ENCODE data around the gene TMCO4.

Gene TMCO4

DNA sequence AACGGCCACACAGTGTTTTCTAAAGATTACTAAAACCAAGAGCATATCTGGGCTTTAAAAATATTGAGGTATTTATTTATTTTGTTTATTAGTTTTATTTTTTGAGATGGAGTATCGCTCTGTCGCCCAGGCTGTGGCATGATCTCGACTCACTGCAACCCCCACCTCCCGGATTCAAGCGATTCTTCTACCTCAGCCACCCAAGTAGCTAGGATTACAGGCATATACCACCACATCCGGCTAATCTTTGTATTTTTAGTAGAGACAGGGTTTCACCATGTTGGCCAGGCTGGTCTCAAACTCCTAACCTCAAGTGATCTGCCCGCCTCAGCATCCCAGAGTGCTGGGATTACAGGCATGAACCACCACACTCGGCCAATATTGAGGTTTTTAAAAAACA is 23.9 kb downstream of the TMCO4 start:
- no peak for DNase-seq (ENCODE audit: low read depth in 2 of 2)

DNA sequence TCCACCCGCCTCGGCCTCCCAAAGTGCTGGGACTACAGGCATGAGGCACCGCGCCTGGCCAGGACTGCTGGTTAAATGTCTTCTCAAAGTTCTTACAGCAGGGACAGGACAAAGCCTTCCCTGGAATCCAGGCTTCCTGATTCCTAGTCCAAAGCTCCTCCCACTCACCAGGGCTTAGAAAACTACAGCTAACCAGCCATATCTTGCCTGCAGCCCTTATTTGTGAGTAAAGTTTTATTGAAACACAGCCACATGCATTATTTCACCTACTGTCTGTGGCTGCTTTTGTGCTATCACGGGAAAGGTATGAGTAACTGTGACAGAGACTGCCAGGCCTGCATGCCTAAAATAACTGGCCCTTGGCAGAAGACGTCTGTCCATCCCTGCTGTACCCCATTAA is 24.4 kb downstream of the TMCO4 start:
- no peak for DNase-seq (ENCODE audit: low read depth in 2 of 2)

DNA sequence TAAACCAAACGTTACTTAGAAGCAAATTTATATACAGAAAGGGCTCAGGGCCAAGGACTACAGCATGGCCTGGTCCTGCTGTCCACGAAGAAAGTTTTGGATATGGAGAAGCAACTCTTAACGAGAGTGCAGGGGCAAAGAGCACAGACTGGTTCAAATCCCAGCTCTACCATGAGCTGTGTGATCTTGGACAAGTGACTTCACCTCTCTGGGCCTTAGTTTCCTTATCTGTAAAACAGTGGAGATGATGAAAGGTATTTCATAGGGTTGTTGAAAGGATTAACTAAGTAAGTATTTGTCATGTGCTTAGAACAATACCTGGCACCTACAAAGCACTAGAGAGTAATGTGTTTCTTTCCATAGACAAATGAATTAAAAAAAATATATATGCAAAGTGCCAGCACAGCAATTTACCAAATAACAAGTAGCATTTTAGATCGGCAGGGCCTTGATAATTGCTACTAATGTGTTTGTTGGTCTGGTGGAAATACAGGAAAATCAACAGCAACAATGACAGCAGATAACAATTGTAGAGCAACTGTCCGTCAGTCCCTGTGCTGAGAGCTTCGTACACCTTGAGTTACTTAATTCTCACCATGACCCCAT is 25.4 kb downstream of the TMCO4 start:
- no peak for DNase-seq (ENCODE audit: low read depth in 2 of 2)

DNA sequence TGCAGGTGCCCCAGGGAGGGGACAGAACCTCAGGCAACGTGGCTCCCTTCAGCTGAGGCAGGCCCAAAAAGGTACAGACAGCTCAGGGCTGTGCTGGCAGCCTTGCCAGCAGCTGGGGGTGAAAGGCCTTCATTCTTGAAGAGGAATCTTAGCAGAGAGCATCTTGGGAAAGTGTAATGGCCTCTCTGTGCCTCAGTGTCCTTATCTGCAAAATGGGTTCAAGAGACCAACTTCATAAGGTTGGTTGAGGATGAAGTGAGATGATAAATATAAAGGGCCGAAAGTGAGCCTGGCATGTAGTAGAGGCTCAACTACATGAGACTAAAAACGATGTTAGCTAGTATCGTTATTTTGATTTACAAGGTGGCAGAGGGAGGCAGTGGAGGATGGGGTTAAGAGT is 26.2 kb downstream of the TMCO4 start:
- no peak for DNase-seq (ENCODE audit: low read depth in 2 of 2)

DNA sequence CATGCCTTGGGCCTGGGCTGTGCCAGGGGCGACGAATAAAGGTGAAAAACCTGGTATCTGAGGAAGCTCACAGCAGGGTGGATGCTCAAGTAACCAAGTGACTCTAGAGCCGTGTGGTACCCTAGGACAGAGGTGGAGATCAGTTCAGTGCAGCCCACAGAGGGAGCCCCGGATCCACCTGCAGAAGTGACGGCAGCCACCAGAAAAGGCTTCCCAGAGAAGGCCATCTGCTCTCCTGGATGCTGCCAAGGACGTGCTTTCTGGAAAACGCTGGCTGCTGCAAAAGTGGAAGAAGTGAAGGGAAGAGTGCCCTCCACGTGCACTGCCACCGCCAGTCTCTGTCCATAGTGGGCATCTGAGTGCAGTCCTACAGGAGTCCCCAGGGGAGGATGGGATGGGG is 27.7 kb downstream of the TMCO4 start:
- no peak for DNase-seq (ENCODE audit: low read depth in 2 of 2)

DNA sequence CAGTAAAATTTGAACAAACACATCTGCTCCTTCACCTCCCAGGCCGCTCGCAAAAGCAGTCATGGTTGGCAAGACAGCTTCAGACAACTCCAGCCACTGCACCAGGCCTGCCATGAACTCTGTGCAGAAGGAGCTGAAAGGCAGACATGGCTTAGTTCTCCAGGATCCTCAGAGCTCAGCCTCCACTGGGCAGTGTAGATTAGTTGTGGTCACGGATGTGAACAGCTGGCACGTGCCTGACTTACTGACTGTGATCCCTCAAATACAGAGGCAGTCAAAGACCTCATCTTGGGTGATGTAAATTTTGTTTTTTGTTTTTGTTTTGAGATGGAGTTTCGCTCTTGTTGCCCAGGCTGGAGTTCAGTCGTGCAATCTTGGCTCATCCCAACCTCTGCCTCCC is 28.4 kb downstream of the TMCO4 start:
- DNase-seq (ENCODE audit: low read depth in 2 of 2): no peak

DNA sequence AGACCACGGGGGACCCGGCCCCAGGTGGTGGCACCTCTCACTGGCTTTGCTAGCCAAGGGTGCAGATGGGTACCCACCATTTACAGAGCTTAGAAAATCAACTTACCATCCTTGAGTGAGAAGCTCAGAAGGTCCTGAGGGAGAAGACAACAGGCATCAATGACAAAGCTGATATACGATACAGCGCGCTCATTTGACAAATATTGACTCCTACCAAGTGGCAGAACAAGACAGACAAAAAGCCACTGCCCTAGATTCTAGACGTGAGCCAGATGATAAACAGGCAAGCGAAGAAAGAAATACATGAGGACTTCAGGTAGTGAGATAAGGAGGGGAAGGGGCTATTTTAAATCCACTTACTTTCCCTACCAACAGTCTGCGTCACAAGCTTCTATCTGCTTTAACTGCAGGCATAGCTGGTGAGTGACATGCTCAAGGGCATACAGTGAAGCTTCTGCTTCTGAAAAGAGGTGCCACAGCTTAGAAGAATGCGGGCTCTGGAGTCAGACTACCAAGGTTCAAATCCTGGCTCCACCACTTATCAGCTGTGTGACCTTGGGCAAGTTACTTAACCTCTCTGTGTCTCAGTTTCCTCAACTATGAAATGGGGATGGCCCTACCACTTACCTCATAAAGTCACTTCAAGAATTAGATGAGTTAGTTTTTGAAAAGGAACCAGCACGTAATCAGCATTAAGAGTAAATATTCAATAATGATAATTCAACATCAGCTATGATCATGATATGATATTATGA is 29.1 kb downstream of the TMCO4 start:
- DNase-seq (ENCODE audit: low read depth in 2 of 2): no peak

DNA sequence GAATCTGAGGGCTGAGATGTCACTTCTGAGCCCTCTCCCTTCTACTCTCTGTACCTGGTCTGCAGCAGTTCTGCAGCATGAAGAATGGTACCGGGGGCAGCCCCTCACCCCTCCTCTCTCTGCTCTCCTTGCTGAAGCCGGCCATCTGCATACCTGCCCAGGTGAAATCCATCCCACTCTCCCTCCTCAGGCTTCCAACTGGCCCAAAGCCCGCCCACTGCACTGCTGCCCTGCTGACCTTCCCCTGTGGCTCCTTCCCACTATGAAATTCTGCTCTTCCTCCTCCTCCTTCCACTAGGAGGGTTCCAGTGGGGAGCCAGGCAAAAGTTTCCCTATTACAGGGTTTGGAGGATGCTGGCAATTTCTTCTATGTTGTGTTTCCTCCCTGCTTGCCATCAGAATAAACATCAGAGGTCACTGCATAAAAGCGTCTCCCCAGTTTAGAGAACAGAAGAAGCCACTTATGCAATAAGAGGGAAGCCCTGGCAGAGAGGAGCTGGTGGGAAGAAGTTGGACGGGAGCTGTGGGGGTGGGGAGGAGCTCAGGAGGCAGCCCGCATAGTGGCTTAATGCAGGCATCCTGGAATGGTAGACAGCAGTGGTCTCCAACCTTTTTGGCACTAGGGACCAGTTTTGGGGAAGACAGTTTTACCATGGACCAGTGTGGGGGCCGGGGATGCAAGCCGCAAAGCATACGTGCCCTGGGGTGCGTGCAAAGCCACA is 30.3 kb downstream of the TMCO4 start:
- no peak for DNase-seq (ENCODE audit: low read depth in 2 of 2)

DNA sequence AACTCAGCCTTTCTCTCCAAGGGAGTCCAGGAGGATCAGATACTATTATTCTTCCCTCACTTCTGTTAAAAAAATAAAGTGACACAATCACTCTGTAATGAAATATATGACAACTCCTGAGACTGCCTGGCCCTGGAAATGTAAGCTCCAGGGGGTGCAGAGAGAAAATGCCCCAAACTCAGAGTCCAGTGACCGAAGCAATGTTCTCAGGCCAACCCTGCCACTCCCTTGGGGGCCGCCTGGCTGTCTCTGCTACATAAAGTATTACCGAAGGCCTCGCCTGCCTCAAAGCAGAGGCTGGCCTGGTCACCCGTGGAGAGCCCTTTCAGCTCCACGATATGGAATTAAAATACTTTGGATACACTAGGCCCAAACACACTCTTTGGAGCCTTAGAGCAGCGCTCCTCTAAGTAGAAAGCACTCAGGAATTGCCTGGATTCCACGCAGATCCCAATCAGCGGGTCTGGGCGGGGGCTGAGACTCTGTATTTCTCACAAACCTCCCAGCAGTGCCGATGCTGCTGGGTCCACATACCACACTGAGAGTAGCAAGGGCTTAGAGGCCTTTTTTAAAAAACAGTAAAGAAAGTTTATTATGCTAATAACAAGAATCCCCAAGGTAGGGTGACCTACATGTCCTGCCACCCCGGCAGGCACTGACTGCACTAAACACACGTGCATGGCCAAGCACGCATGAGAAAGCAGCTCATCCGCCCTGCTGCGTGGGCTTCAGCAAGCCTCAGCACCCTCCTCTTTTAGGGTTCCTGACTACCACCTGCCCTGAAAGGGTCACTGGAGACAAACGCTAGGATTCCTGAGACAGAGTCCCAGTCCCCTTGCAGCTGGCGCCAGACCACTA is 31.1 kb downstream of the TMCO4 start:
- DNase-seq (ENCODE audit: low read depth in 2 of 2): no peak

DNA sequence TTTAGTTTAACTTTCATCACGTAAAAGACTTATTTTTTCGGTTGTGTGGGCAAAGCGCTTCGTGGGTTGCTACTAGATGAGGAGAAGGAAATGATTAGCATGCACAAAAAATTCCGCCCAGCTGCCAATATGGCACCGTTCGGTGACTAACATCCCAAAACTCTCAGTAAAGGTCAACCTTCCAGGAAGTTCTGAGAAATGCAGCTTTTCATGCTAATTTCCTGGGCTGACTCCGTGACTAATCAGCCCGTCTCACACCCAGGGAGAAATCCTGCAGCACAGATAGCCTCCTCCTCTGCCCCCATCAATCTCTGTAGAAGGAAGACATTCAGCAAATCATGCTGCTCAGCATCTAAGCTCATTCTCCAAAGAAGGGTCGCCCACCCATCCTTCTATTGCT is 34.1 kb downstream of the TMCO4 start:
- peak in 1 of 2 donors; percentile 8 for DNase-seq (ENCODE audit: low read depth in 2 of 2)

DNA sequence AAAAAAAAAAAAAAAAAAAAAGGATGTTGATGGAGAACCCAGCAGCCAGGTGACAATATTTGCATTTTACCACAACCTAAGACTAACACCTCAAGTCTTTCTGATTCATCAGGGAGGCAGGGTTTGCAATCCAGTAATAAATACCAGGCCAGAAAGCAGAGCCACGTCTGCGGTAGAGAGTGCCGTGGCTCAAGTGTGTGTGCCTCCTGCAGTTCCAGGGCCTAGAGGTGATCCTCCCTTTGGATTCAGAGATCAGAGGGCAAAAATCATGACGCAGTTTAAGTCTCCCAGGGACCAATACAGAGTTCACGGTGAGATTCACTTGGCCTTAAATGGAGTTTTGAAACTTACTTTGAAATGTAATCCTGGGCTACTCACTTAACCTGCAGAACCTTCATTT is 34.9 kb downstream of the TMCO4 start:
- DNase-seq (ENCODE audit: low read depth in 2 of 2): no peak

DNA sequence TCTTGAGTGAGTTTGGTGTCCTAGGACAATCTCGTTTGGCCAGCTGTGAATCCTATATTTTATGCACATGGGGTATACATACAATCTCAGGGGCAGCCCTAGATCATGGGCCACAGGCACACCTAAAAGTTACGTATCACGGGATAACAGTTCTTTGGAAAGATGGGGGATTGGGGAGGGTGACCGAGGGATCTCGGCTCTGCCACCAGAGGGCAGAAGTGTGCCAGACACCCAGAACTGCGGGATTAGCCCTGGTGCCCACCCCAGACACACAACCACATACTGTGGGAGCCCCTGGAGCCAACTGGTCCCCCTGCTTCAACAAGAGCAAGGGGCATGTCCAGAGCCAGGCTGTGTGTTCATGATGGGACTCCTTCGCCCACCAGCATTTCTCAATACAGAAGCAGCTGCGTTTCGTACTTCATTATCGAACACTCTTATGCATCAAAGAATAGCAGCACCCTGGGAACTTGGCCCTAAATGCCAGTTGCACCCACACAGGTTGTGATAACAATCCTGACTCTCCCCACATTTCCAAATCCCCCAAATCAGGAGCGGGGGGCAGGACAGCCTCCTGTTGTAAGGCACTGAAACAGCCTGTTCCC is 37.4 kb downstream of the TMCO4 start:
- peak; percentile 8 to 30 for DNase-seq (ENCODE audit: low read depth in 2 of 2)

DNA sequence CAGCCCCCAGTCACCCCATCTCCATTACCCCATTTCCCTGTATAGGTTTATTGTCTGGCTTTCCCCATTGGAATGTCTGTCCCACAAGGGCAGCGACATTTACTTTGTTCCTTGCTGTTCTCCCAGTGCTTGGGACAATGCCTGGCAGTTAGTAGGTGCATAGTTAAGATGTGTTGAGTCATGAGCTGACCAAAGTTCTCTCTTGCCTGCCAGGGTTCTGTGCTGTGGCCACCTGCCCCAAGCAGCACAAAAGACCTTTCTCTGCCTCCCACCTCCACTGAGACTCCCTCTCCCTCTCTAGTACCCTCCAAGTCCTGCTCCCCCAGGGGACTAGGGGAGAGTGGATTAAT is 40.0 kb downstream of the TMCO4 start:
- DNase-seq (ENCODE audit: low read depth in 2 of 2): no peak

DNA sequence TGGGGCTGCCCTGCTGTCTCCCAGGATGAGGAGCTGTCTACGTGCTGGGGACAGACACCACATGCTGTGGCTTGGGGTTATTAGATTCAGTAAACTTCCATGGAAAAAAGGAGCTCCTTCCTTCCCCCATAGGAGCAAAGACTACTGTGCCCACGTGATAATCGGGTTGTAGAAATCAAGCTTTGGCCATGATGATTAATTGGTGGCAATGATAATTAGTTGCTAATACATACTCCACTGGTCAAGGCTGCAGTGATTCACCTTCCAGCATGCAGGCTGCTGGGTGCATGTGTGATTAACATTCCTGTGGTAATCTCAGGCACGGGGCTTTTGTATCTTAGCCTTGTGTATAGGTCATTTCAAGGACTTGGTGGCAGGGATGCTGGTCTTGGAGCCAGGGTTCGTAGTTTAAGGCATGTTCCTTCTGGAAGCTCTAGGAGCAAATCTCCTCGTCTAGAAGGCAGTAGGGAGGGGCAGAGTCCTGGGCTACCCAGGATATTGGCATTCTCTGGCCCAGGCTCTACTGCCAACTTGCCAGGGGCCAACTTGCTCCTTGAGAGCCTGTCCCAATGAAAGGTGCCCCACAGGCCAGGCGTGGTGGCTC is 41.4 kb downstream of the TMCO4 start:
- DNase-seq (ENCODE audit: low read depth in 2 of 2): no peak

DNA sequence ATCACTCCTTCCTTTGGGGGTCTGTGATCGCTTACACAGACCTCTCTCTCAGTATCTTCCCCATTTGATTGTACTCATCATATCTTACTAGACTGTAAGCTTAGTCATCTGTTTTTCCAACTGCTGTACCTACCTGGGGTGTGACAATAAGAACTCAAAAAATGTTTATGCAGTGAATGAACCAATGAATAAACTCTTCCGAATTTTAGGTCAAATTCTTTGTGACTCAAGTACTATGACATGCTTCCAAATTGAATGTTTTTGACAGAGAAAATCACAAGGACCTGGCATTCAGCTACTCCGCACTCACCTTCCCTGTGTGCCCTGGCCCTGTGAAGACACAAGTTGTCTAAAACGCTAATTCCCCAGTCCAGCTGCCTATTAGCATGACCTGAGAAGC is 42.1 kb downstream of the TMCO4 start:
- DNase-seq (ENCODE audit: low read depth in 2 of 2): no peak

DNA sequence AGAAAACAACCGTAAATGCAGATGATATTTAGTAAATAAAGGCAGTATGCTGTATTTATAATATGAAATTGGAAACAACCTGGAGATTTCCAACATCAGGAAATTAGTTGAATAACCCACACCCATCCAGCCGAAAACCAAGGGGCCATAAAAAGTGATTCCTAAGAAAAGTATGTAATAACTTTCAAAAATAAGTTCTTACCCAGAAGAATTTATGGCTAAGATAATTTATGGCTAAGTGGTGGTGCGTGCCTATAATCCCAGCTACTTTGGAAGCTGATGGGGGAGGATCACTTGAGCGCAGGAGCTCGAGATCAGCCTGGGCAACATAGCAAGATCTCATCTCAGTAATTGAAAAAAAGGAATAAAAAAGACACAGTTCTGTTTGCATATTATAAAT is 43.2 kb downstream of the TMCO4 start:
- no peak for DNase-seq (ENCODE audit: low read depth in 2 of 2)

DNA sequence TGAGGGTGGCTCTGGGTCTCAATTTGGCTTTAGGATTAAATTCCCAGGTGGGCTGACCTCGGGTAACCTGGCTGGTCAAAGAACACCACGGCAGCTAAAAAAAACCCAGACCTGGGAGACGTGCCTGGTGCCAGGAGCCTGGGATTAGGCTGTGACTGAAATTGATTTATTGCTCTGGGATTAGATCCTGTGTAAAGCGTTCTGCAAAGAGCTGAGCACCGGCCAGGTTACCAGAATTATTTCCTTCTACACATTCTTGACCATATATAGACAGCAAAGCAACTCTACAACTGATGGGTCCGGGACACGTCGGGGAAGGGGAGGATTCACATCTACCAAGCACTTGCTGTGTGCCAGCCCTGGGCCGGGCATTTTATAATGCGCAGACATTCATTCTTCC is 45.2 kb downstream of the TMCO4 start:
- DNase-seq (ENCODE audit: low read depth in 2 of 2): no peak

DNA sequence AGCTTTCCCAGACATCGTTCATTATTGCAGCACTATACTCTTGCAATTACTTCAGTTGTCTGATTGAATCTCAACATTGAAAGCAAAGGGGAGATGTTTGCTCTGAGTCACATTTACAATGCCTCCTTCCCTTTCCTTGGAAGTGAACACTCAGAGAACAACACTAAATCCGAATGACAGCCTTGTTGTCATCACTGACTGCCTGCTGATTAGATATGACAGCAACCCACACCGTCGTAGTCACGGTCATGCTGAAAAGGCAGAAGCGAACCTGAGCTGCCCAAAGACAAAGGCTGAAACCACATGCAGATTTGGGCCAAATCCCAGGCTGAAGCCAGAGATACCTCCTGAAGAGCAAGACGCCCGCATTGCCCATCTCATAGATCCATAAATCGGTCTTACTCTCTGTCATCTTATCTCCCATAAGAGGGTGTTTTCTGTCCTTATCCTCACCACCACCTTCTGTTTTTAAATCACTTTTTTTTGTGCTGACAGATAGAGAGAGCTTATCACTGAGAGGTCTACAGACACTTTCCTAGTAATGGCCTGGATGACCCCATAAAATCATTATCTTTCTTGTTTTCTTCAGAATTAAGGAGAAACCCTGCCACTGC is 47.5 kb downstream of the TMCO4 start:
- no peak for DNase-seq (ENCODE audit: low read depth in 2 of 2)

DNA sequence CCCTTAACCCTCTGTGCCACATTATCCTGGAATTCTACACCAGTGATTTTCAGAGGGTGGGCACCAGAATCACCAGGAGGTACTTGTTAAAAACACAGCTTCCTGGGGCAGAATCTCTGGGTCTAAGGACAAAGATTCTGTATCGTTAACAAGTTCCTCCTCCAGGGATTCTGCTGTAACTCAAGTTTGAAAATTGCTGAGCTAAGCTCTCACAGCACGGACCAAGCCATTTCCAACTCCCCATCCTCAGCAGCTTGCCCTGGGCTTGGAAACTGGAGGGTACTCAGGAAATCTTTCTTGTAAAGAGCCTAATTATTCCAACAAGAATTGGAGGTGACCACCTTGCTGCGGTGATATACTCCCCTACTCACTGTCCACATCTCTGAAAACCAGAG is 48.8 kb downstream of the TMCO4 start:
- no peak for DNase-seq (ENCODE audit: low read depth in 2 of 2)

DNA sequence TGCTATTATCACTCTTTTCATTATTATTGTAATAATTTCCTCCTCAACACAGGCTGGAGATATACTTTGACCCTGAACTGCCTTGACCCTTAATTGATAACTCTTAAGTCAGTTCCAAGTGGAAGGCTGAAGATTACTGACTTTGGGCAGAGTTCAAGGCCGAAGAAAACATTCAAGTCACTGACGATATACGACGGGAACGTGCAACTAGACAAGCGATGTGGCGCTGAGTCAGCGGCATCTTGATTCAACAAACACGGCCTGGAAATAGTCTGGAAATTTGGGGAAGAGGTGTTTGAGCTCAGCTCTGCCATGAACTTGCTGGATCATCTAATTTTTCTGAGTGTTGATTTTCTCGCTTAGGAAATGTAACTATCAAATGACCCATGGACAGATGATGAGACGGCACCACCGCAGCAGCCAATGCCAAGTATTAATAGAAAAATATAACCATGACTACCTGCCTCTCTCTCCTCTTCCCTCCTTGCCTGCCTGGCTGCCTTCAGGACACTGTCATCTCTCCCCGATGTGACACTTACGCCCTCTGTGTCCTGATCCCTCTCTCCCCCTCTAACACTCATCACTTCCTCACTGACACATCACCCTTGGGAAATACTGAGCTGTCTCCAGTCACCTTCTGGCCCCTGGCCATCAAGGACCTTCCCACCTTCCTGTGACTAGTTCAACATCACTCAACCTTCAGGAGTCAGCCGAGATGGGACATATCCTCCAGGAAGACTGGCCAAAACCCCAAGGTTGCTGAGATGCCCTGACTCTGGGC is 49.4 kb downstream of the TMCO4 start:
- no peak for DNase-seq (ENCODE audit: low read depth in 2 of 2)

Measured in stimulated activated CD4-positive, alpha-beta T cell treated with anti-CD3 and anti-CD28 coated beads, Interleukin-1b, Interleukin-23, amount 100 ng/mL, for 4 hours (primary cell).